ENCODE data around the gene CLASP2. TPM values are rescaled to one million over a fixed set of nuclear protein-coding genes. Genes with fewer than 3 reads are reported as not detected.

CLASP2 gene
- polyA plus RNA-seq, 1 donor (not counting 4 experiments of a cell fraction or from before 2014, with no cell fraction given) = 49.5 TPM

DNA sequence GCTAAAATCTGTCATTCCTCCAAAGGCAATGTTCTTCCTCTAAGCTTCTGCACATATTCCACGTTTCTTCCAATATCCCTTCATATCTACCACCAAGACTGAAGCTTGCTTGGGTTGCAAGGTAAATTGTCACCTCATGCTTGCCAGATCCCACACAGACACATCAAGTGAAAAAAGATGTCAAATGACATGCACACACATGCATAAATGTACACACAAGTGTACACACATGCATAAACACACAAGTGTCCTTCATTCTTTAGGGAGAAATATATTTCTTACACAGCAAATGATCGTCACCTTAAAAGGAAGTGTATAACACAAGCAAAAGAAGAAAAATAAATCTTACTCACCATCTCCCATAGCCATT lies 59.4 kb downstream of the CLASP2 start:
- Histone ChIP-seq H3K4me2 (ENCODE audit: control insufficient read depth, extremely low read depth, insufficient read depth, low read depth, low read length) (peak overlapping the region; percentile 76), H3K27ac (ENCODE audit: control insufficient read depth, insufficient read depth, low read length) (peak overlapping the region; percentile 55), H3K9ac (ENCODE audit: control insufficient read depth, extremely low read depth, insufficient read depth, low read length) (peak overlapping the region; percentile 43), H3K9me3 (ENCODE audit: control insufficient read depth, low read depth, low read length) (no peaks in the 10 kb centered on the region), H3K36me3 (ENCODE audit: control insufficient read depth in 2 of 2, extremely low read depth in 1 of 2, insufficient read depth in 2 of 2, low read length in 2 of 2) (no peaks in the 10 kb centered on the region), H3K9me1 (ENCODE audit: control insufficient read depth, extremely low read depth, insufficient read depth, low read length) (no peaks in the 10 kb centered on the region), H3K4me1 (ENCODE audit: control insufficient read depth, extremely low read depth, insufficient read depth, low read length) (peaks cover 33% of the 10 kb centered on the region), H2AFZ (ENCODE audit: control insufficient read depth, low read length) (no peak overlapping the region), H3K27me3 (ENCODE audit: control insufficient read depth, extremely low read depth, insufficient read depth, low read length) (no peaks in the 10 kb centered on the region), H3K79me2 (ENCODE audit: control insufficient read depth, insufficient read depth, low read length) (peaks cover 22% of the 10 kb centered on the region), H4K20me1 (ENCODE audit: control insufficient read depth, extremely low read depth, insufficient read depth, low read length) (peaks cover 3% of the 10 kb centered on the region), H3K4me3 (ENCODE audit: control insufficient read depth in 2 of 3, extremely low read depth in 1 of 3, insufficient read depth in 2 of 3, low read depth in 1 of 3, low read length in 3 of 3) (peak overlapping the region in 2 of 3 experiments; percentile 32 to 47)
- peak; percentile 57 for FAIRE-seq
- no peak for DNase-seq (ENCODE audit: low read depth, low spot score)
- no peak for TF ChIP-seq CTCF (optimal IDR thresholded peaks at IDR 0.05 in 1 of 3, IDR thresholded peaks at IDR 0.05 in 1 of 3, conservative IDR thresholded peaks at IDR 0.05 in 1 of 3; ENCODE audit: extremely low read depth in 1 of 3, insufficient read depth in 2 of 3, low read length in 3 of 3)
- TF ChIP-seq EZH2 (IDR thresholded peaks at IDR 0.05; ENCODE audit: low read length) = no peak
- dilution Hi-C loops (cut with MboI; ENCODE audit: extremely low pct_ligation_motif_present, low sequenced_read_pairs) = no loop called here

- Histone ChIP-seq H3K9me3 (ENCODE audit: control insufficient read depth, low read depth, low read length) (no peaks in the 10 kb centered on the region), H3K27ac (ENCODE audit: control insufficient read depth, insufficient read depth, low read length) (no peak overlapping the region), H3K79me2 (ENCODE audit: control insufficient read depth, insufficient read depth, low read length) (peaks cover 22% of the 10 kb centered on the region), H3K4me3 (ENCODE audit: control insufficient read depth in 2 of 3, extremely low read depth in 1 of 3, insufficient read depth in 2 of 3, low read depth in 1 of 3, low read length in 3 of 3) (no peak overlapping the region), H3K4me1 (ENCODE audit: control insufficient read depth, extremely low read depth, insufficient read depth, low read length) (peaks cover 31% of the 10 kb centered on the region), H3K27me3 (ENCODE audit: control insufficient read depth, extremely low read depth, insufficient read depth, low read length) (no peaks in the 10 kb centered on the region), H3K9ac (ENCODE audit: control insufficient read depth, extremely low read depth, insufficient read depth, low read length) (no peak overlapping the region), H3K4me2 (ENCODE audit: control insufficient read depth, extremely low read depth, insufficient read depth, low read depth, low read length) (no peak overlapping the region), H3K36me3 (ENCODE audit: control insufficient read depth in 2 of 2, extremely low read depth in 1 of 2, insufficient read depth in 2 of 2, low read length in 2 of 2) (no peaks in the 10 kb centered on the region), H2AFZ (ENCODE audit: control insufficient read depth, low read length) (no peak overlapping the region), H4K20me1 (ENCODE audit: control insufficient read depth, extremely low read depth, insufficient read depth, low read length) (peaks cover 3% of the 10 kb centered on the region), H3K9me1 (ENCODE audit: control insufficient read depth, extremely low read depth, insufficient read depth, low read length) (no peaks in the 10 kb centered on the region)
- no peak for FAIRE-seq
- DNase-seq (ENCODE audit: low read depth, low spot score) = no peak
- TF ChIP-seq EZH2 (IDR thresholded peaks at IDR 0.05; ENCODE audit: low read length) = no peak
- no peak for TF ChIP-seq CTCF (optimal IDR thresholded peaks at IDR 0.05 in 1 of 3, IDR thresholded peaks at IDR 0.05 in 1 of 3, conservative IDR thresholded peaks at IDR 0.05 in 1 of 3; ENCODE audit: extremely low read depth in 1 of 3, insufficient read depth in 2 of 3, low read length in 3 of 3)
- dilution Hi-C loops (cut with MboI; ENCODE audit: extremely low pct_ligation_motif_present, low sequenced_read_pairs) = no loop called here
Observed at GRCh38 chr3:33658039-33658438, 60.0 kb downstream of the CLASP2 start.

Data from keratinocyte (primary cell).